Motor neuron (in vitro differentiated cells): ENCODE data around the gene FBLIM1. TPM values are rescaled to one million over a fixed set of nuclear protein-coding genes. Genes with fewer than 3 reads are reported as not detected.

Source experiments
- ATAC-seq, 8 experiments: fragments of 200-7000 bp; cut with Tn5 transposase; replicated peaks in 6 of 8; 2 replicates each; pipeline ENCODE4 v1.8.0; 2021; ENCODE audit warnings: mild to moderate bottlenecking in 8 of 8, moderate library complexity in 8 of 8
- H3K27ac ChIP-seq, 2 donors: fragments of 250-450 bp; sonication (Bioruptor Pico); 2 replicates each; pipeline ENCODE4 v1.9.0; 2021; ENCODE audit warnings: antibody characterized with exemption in 2 of 2, mild to moderate bottlenecking in 2 of 2, moderate library complexity in 1 of 2
- H3K4me1 ChIP-seq, 2 donors: fragments of 250-450 bp; sonication (Bioruptor Pico); replicated peaks in 1 of 2; 2 replicates each; pipeline ENCODE4 v1.6.1; 2021; ENCODE audit warnings: antibody characterized with exemption in 2 of 2, mild to moderate bottlenecking in 2 of 2, moderate library complexity in 1 of 2
- H3K4me3 ChIP-seq, 5 donors: fragments of 250-450 bp; sonication (Bioruptor Pico); 2 replicates each; pipeline ENCODE4 v1.9.0; 2021; ENCODE audit warnings: antibody characterized with exemption in 5 of 5, mild to moderate bottlenecking in 5 of 5, moderate library complexity in 4 of 5
- WGBS, 10 experiments: fragments of 450-650 bp; shearing (Covaris generic); methylation state at CpG; one replicate each; pipeline ENCODE4 v1.0.0; 2022; 5-methylcytosine and 5-hydroxymethylcytosine counted together
- in situ Hi-C, 9 experiments: fragments of 400-800 bp; cut with MboI; loops; one replicate each; pipeline ENCODE4 v1.15.0; 2021; ENCODE audit warnings: low sequenced_read_pairs in 9 of 9, low pct_unique_long_range_greater_than_20kb in 2 of 9; ENCODE audit not compliant: unreplicated experiment in 9 of 9
- total RNA-seq, 8 experiments: library from RNA; unstranded; fragments of 300-600 nt; gene quantifications; 2 replicates each; pipeline versions ENCODE4 v1.2.3 to v1.2.4, GENCODE V29; 2022

FBLIM1 gene
- total RNA-seq, 8 experiments from 2014 or later = 2.0 to 35.1 (median 9.6) TPM

- no peak overlapping the region for H3K27ac ChIP-seq
- 84 to 100% (median 97%) methylated on average over 1 to 5 of the region's 7 CpGs; no CpG with 5 or more reads in 4 of the 10 experiments for WGBS, 10 experiments
- H3K4me1 ChIP-seq = no peaks in the 10 kb centered on the region
- ATAC-seq = no peak
- in situ Hi-C loops = no loop called here
- no peak overlapping the region for H3K4me3 ChIP-seq
These were observed 9.8 kb downstream of the FBLIM1 start for GRCh38 chr1:15768388-15768787.

DNA sequence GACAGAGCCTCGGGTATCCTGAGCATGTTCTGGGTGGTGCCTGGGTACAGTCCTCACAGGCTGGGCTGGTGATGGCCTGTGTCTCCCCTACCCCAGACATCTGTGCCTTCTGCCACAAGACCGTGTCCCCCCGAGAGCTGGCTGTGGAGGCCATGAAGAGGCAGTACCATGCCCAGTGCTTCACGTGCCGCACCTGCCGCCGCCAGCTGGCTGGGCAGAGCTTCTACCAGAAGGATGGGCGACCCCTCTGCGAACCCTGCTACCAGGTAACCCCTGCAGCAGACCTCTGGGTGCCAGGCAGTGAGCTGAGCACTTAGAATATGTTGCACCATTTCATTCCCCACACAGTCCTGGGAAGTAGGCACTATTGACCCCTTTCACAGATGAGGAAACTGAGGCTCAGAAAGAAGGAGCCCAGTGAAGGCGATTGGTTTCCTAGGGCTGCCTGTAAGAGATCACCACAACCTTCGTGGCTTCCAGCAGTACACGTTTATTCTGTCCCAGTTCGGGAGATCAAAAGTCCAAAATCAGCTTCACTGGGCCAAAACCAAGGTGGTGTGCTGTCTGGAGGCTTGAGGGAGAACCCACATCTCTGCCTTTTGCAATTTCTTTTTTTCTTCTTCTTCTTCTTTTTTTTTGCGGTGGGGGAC is 11.8 kb downstream of the FBLIM1 start:
- Histone ChIP-seq H3K4me3 (no peak overlapping the region), H3K27ac (no peak overlapping the region), H3K4me1 (no peaks in the 10 kb centered on the region)
- WGBS, 10 experiments = 30 to 100% (median 93%) methylated on average over 1 to 14 of the region's 14 CpGs; no CpG with 5 or more reads in 1 of the 10 experiments
- in situ Hi-C loops = no loop called here
- ATAC-seq = no peak

DNA sequence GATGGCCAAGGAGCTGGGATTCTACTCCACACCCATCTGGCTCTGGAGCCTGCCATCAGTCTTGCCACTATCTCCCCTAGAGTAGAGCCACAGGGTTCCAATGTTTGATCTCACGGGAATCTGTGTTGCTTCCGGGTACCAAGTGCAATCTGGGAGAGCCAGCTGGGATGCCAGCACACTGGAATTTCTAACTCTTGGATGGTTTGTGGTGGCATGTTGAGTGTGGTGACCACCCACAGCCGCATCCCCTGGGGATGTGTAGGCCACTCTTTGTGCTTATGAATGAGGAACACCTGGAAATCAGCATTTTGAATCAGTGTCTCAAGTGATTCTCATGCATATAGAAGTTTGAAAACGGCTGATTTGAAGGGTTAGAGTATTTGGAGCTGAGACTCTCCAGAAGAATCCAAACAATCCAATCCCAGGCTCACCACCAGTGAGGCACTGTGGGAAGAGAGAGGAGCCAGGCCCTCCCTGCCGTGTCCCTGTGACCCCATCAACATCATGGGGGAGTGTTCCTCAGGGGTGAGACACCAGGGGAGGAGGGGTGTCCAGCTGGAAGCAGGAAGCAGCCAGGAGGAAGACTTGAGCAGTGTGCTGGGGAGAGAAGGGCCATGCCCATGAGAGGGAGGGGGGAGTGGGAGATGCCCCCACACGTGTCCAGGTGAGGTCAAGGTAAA is 13.4 kb downstream of the FBLIM1 start:
- Histone ChIP-seq H3K4me3 (no peak overlapping the region), H3K4me1 (peaks cover 3 to 6% of the 10 kb centered on the region in 2 donors), H3K27ac (no peak overlapping the region)
- in situ Hi-C loops = no loop called here
- 0 to 100% (median 75%) methylated on average over 1 to 5 of the region's 6 CpGs; no CpG with 5 or more reads in 2 of the 10 experiments for WGBS, 10 experiments
- no peak for ATAC-seq

- in situ Hi-C loops = no loop called here
- Histone ChIP-seq H3K4me1 (peaks cover 4 to 8% of the 10 kb centered on the region in 2 donors), H3K4me3 (no peak overlapping the region), H3K27ac (no peak overlapping the region)
- no peak for ATAC-seq
- WGBS, 10 experiments = 0 to 94% (median 74%) methylated on average over 1 to 2 of the region's 2 CpGs; no CpG with 5 or more reads in 4 of the 10 experiments
These were observed 17.1 kb downstream of the FBLIM1 start for GRCh38 chr1:15775706-15776105.

GRCh38 chr1:15777909-15778707 is 19.5 kb downstream of the FBLIM1 start:
- no peak overlapping the region for H3K4me3 ChIP-seq

GRCh38 chr1:15785683-15786082 is 27.1 kb downstream of the FBLIM1 start:
- Histone ChIP-seq H3K27ac (no peak overlapping the region), H3K4me3 (no peak overlapping the region), H3K4me1 (no peaks in the 10 kb centered on the region)
- in situ Hi-C loops = no loop called here
- WGBS, 10 experiments = 80 to 81% methylated on average over 1 to 4 of the region's 8 CpGs; no CpG with 5 or more reads in 8 of the 10 experiments
- peak in 2 of 8 experiments; percentile 13 to 24 for ATAC-seq

More at GRCh38 chr1:15777909-15778707, 19.5 kb downstream of the FBLIM1 start:
- Histone ChIP-seq H3K4me1 (peaks cover 4 to 8% of the 10 kb centered on the region in 2 donors), H3K27ac (no peak overlapping the region)
- in situ Hi-C loops = no loop called here
- 75 to 98% (median 93%) methylated on average over 2 to 7 of the region's 7 CpGs; no CpG with 5 or more reads in 1 of the 10 experiments for WGBS, 10 experiments
- no peak for ATAC-seq

GRCh38 chr1:15786581-15786980 is 28.0 kb downstream of the FBLIM1 start:
- Histone ChIP-seq H3K27ac (no peak overlapping the region), H3K4me3 (no peak overlapping the region), H3K4me1 (no peaks in the 10 kb centered on the region)
- in situ Hi-C loops = no loop called here
- 20 to 92% (median 68%) methylated on average over 1 to 10 of the region's 10 CpGs; no CpG with 5 or more reads in 4 of the 10 experiments for WGBS, 10 experiments
- peak in 2 of 8 experiments; percentile 78 to 86 for ATAC-seq

DNA sequence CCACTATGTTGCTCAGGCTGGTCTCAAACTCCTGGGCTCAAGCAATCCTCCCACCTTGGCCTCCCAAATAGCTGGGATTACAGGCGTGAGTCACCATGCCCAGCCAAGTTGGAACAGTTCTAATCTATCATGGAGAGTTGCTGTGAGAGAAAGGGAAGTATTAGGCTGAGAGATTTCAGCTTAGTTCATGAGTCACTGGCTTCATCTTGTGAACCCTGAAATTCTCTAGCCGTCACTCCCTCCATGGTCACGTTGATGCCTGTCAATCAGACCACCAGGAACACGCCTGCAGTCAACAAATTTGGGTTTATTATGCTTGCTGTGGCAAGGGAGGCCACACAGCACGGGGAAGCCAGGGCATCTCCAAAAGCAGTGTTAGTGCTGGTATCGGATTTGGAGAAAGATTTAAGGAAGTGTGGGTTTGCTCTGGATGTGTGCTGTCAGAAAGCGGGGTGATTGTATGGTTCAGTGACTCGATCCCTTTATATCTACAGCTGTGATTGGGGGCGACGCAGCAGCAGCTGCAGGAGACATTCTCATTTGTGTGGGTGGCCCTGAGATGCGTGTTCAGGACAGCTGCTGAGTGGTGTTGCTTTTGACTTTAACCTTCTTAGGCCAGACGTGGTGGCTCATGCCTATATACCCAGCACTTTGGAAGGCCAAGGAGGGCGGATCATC is 30.2 kb downstream of the FBLIM1 start:
- no peak overlapping the region for H3K27ac ChIP-seq
- no peaks in the 10 kb centered on the region for H3K4me1 ChIP-seq
- WGBS, 10 experiments = 47 to 96% (median 78%) methylated on average over 2 to 13 of the region's 13 CpGs; no CpG with 5 or more reads in 2 of the 10 experiments
- in situ Hi-C loops = no loop called here
- H3K4me3 ChIP-seq = no peak overlapping the region
- ATAC-seq = no peak

- WGBS, 10 experiments = 80 to 100% (median 93%) methylated on average over 1 to 2 of the region's 2 CpGs; no CpG with 5 or more reads in 6 of the 10 experiments
- peaks cover 7 to 28% of the 10 kb centered on the region in 2 donors for H3K4me1 ChIP-seq
- H3K27ac ChIP-seq = peak overlapping the region in 1 of 2 donors; percentile 75
- ATAC-seq = no peak
- in situ Hi-C loops = no loop called here
- no peak overlapping the region for H3K4me3 ChIP-seq
These were observed 37.5 kb downstream of the FBLIM1 start for GRCh38 chr1:15796086-15796462.

DNA sequence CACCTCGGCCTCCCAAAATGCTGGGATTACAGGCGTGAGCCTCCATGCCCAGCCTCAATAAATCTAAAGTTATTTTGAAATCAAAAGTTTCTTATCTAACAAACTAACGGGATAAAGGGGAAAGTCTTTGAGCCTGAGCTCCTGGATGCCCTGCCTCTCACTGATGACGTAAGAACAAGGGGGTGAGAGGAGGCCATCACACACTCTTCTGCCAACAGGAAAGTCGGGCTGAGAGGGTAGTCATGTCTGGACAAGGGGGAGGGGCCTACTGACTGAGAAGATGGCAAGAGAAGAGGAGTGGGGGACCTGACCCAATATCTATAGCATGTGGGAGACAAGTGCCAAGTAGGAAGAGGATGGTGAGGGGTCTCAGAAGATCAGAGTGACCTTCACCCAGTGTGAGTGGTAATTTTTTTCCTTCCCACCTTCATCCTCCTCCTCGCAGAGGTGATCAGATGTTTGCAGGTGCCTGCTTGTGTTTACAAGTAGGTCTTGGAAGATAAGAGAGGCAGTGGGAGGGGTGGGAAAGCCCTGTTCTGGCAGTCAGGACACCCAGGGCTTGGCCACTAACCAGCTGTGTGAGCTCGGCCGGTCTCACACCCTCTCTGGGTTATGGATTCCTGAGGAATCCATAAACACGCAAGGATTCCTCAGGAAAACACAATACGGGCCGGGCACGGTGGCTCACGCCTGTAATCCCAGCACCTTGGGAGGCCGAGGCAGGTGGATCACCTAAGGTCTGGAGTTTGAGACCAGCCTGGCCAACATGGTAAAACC is 39.2 kb downstream of the FBLIM1 start:
- peaks cover 7 to 29% of the 10 kb centered on the region in 2 donors for H3K4me1 ChIP-seq
- no peak for ATAC-seq
- WGBS, 10 experiments = 65 to 100% (median 91%) methylated on average over 1 to 13 of the region's 14 CpGs; no CpG with 5 or more reads in 3 of the 10 experiments
- no peak overlapping the region for H3K4me3 ChIP-seq
- no peak overlapping the region for H3K27ac ChIP-seq
- in situ Hi-C loops = no loop called here

DNA sequence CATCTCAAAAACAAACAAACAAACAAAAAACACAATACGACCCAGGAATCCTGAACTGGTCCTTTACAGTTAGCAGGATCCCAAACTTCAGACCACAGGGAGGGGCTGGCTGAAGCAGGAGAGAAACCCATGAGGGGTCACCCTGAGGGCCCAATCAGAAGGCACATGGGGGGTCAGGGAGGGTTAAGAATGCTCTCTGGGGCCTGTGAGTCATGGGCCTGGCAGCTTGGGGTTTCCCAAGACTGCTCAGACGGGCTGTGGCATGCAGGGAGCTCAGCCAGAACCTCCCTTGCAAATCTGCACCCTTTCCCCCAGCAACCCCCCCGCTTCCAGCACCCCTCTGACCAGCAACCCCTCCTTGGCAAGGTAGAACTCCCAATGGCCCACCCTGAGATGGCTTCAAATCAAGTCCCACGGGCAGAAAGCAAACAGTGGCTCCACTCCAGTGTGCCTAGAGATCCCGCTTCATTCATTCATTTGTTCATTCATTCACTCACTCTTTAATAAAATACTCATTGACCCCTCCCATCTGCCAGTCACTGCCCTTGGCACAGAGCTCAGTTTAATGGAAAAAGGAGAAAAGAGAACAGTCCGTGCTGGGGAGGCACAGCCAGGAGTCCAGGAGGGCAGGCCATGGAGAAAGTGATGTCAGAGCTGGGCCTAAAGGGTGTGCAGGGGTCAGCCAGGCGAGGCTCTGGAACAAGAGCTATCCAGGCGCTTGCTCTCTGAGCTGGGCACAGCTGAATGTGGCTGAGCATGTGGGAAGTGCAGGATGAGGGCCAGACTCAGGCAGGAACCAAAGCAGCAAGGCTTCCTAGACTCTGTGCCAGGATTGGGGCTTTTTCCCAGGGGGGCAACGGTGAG is 40.6 kb downstream of the FBLIM1 start:
- H3K27ac ChIP-seq = no peak overlapping the region
- no peak overlapping the region for H3K4me3 ChIP-seq
- in situ Hi-C loops = no loop called here
- peaks cover 7 to 34% of the 10 kb centered on the region in 2 donors for H3K4me1 ChIP-seq
- WGBS, 10 experiments = 14 to 93% (median 83%) methylated on average over 3 to 6 of the region's 9 CpGs; no CpG with 5 or more reads in 5 of the 10 experiments
- peak in 3 of 8 experiments; percentile 63 to 68 (median 68) for ATAC-seq
